AG10803 (cell line): ENCODE results near the gene CFAP92.

Experiments used
- DNase-seq: peaks from one replicate; pipeline ENCODE4 v3.0.0; 2010; ENCODE audit warnings: low read depth
- H3K4me3 ChIP-seq: 2 replicates; pipeline ENCODE4 v1.5.1; 2011; ENCODE audit warnings: mild to moderate bottlenecking, low read length, control low read depth
- CTCF ChIP-seq: conservative IDR thresholded peaks from 2 replicates; pipeline ENCODE4 v1.5.1; 2011; ENCODE audit warnings: mild to moderate bottlenecking, low read length, control low read depth, inconsistent platforms

CFAP92 gene

DNA sequence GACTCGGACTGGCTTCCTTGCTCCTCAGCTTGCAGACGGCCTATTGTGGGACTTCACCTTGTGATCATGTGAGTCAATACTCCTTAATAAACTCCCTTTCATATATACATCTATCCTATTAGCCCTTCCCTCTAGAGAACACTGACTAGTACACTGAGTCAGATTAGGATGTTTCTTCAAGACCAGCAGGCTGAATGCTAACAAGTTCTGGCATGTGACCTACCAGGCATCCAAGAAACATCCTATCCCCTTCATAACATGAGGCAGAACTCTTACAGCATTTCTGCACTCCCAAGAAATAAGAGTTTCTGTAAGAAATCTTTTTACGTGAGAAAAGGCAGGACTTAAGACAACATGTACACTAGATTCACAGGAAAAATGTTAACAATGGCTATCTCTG is 9.3 kb downstream of the CFAP92 start:
- H3K4me3 ChIP-seq, result no peak overlapping the region
- DNase-seq, result no peak
- no peak for TF ChIP-seq CTCF

DNA sequence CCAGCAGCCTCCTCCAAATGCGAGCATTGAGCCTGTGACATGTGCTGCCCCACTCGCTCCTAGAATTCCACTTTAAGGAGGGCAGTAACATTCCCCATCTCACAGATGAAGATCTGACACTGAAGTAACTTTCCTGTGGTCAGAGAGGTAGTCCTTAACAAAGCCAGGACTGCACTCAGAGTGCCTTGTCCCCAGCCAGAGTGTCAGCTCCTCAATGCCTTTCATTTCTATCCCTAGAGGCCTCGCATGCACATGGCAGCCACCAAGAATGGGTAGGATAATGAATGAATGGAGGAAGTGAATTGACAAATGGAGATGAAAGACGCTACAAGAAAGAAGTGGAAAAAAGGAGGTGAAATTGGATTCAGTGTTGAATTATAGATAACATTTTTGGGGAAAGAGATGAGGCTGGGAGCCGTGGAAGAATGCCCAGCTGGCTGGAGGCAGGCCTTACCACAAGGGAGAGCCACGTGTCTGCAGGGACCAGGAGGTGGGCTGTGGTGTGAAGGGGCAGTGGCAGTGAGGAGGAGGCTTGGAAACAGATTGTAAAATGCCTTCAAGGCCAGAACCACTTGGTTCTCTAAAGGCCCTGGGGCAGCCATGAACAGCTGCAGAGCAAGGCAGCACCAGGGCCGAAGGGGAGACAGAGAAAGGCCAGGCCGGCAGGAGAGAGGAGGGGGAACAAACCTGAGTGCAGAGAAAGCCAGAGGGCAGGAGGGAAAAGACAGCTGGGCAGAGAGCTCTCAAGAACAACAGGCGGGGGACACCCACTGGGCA is 10.4 kb downstream of the CFAP92 start:
- no peak for DNase-seq
- no peak overlapping the region for H3K4me3 ChIP-seq
- no peak for TF ChIP-seq CTCF

GRCh38 chr3:128975276-128975675 is 18.6 kb downstream of the CFAP92 start:
- no peak for DNase-seq
- no peak for TF ChIP-seq CTCF

GRCh38 chr3:128973988-128974564 is 19.8 kb downstream of the CFAP92 start:
- H3K4me3 ChIP-seq, result no peak overlapping the region
- DNase-seq, result no peak
- no peak for TF ChIP-seq CTCF

More at GRCh38 chr3:128975276-128975675, 18.6 kb downstream of the CFAP92 start:
- H3K4me3 ChIP-seq, result no peak overlapping the region

DNA sequence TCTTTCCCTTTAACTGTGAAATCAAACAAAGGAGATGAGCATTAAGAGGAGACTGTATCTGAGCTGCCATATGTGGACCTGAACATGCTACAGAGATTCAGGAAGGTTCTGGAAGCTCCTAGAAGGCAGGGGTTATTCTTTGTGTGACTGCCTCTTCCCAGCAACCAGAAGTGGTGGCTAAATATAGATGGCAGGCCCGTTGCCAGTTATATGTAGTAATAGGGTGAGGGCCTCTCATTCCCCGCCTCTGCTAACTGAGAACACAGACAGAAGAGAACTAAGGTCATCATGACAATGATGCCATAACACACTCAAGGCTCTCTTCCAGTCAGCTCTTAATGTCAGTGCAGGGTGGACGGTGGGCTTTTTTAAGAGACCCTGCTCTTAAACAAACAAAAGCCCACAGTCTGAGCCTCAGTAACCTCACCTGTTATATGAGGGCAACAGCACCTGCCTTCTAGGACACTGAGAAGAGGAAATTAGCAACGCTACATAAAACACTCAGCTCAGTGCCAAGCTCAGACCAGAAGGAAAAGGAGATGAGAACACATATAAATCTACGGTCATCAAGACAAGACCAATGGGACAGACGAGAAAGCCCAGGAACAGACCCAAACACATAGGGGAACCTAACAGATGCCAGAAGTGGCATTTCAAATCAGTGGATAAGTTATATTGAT is 22.3 kb downstream of the CFAP92 start:
- TF ChIP-seq CTCF, result no peak
- H3K4me3 ChIP-seq, result no peak overlapping the region
- DNase-seq, result peak; percentile 53

GRCh38 chr3:128970740-128971047 is 23.2 kb downstream of the CFAP92 start:
- no peak for TF ChIP-seq CTCF
- H3K4me3 ChIP-seq, result no peak overlapping the region
- DNase-seq, result no peak
